Measurements from ENCODE around the gene PAPSS1. TPM values are rescaled to one million over a fixed set of nuclear protein-coding genes. Genes with fewer than 3 reads are reported as not detected.
"Not testable (repeated sequence)": the region's sequence is repeated elsewhere in the genome, so short reads cannot be mapped to it uniquely, and the experiment has no call there.

Gene PAPSS1
- total RNA-seq, 2 donors from 2014 or later, result 35.8 to 46.5 TPM

GRCh38 chr4:107658400-107659336 lies 61.4 kb downstream of the PAPSS1 start:
- no peaks in the 10 kb centered on the region for H3K9me3 Mint-ChIP-seq
- DNase-seq (ENCODE audit: low spot score in 2 of 2) (no peak), ATAC-seq (no peak)
- H3K36me3 Mint-ChIP-seq, result peaks cover 9 to 12% of the 10 kb centered on the region in 2 donors
- no peak overlapping the region for H3K27ac Mint-ChIP-seq

GRCh38 chr4:107655289-107655688 lies 64.7 kb downstream of the PAPSS1 start:
- Mint-ChIP-seq H3K27ac (no peak overlapping the region), H3K36me3 (peaks cover 17 to 37% of the 10 kb centered on the region in 2 donors), H3K9me3 (no peaks in the 10 kb centered on the region)
- DNase-seq (ENCODE audit: low spot score in 2 of 2), result no peak
- ATAC-seq, result peak in 1 of 2 donors; percentile 82

GRCh38 chr4:107654694-107655093 lies 65.3 kb downstream of the PAPSS1 start:
- Mint-ChIP-seq H3K27ac (no peak overlapping the region), H3K9me3 (no peaks in the 10 kb centered on the region), H3K36me3 (peaks cover 17 to 37% of the 10 kb centered on the region in 2 donors)
- DNase-seq (ENCODE audit: low spot score in 2 of 2) (no peak), ATAC-seq (no peak)

GRCh38 chr4:107651408-107651807 lies 68.6 kb downstream of the PAPSS1 start:
- peaks cover 10 to 30% of the 10 kb centered on the region in 2 donors for H3K36me3 Mint-ChIP-seq
- not testable (repeated sequence) for H3K27ac Mint-ChIP-seq; DNase-seq (ENCODE audit: low spot score in 2 of 2); H3K9me3 Mint-ChIP-seq
- ATAC-seq, result peak in 1 of 2 donors; percentile 85

- Mint-ChIP-seq H3K9me3 (no peaks in the 10 kb centered on the region), H3K27ac (no peak overlapping the region)
These were observed 69.8 kb downstream of the PAPSS1 start for GRCh38 chr4:107650251-107650650.

GRCh38 chr4:107648178-107648991 lies 71.6 kb downstream of the PAPSS1 start:
- ATAC-seq (no peak), DNase-seq (ENCODE audit: low spot score in 2 of 2) (no peak)
- Mint-ChIP-seq H3K27ac (peak overlapping the region in 1 of 2 donors; percentile 5), H3K9me3 (no peaks in the 10 kb centered on the region), H3K36me3 (peaks cover 11 to 32% of the 10 kb centered on the region in 2 donors)

More at GRCh38 chr4:107650251-107650650, 69.8 kb downstream of the PAPSS1 start:
- H3K36me3 Mint-ChIP-seq, result peaks cover 10 to 30% of the 10 kb centered on the region in 2 donors
- DNase-seq (ENCODE audit: low spot score in 2 of 2) (no peak), ATAC-seq (no peak)

GRCh38 chr4:107647591-107647990 lies 72.4 kb downstream of the PAPSS1 start:
- DNase-seq (ENCODE audit: low spot score in 2 of 2) (no peak), ATAC-seq (no peak)
- H3K36me3 Mint-ChIP-seq, result peaks cover 8 to 27% of the 10 kb centered on the region in 2 donors
- no peaks in the 10 kb centered on the region for H3K9me3 Mint-ChIP-seq
- H3K27ac Mint-ChIP-seq, result no peak overlapping the region

- no peaks in the 10 kb centered on the region for H3K9me3 Mint-ChIP-seq
- peaks cover 8% of the 10 kb centered on the region in 2 donors for H3K36me3 Mint-ChIP-seq
- ATAC-seq (no peak), DNase-seq (ENCODE audit: low spot score in 2 of 2) (no peak)
- no peak overlapping the region for H3K27ac Mint-ChIP-seq
These were observed 74.4 kb downstream of the PAPSS1 start for GRCh38 chr4:107645604-107646003.

- peaks cover 7 to 8% of the 10 kb centered on the region in 2 donors for H3K36me3 Mint-ChIP-seq
- ATAC-seq (no peak), DNase-seq (ENCODE audit: low spot score in 2 of 2) (no peak)
- no peaks in the 10 kb centered on the region for H3K9me3 Mint-ChIP-seq
- no peak overlapping the region for H3K27ac Mint-ChIP-seq
These were observed 77.0 kb downstream of the PAPSS1 start for GRCh38 chr4:107643021-107643420.

- Mint-ChIP-seq H3K9me3 (no peaks in the 10 kb centered on the region), H3K36me3 (peaks cover 7 to 8% of the 10 kb centered on the region in 2 donors), H3K27ac (no peak overlapping the region)
- no peak for DNase-seq (ENCODE audit: low spot score in 2 of 2)
- no peak for ATAC-seq
These were observed 79.2 kb downstream of the PAPSS1 start for GRCh38 chr4:107640878-107641277.

- ATAC-seq (no peak), DNase-seq (ENCODE audit: low spot score in 2 of 2) (no peak)
- H3K36me3 Mint-ChIP-seq, result peaks cover 7 to 8% of the 10 kb centered on the region in 2 donors
These were observed 79.8 kb downstream of the PAPSS1 start for GRCh38 chr4:107640197-107640596.

GRCh38 chr4:107635735-107636134 lies 84.3 kb downstream of the PAPSS1 start:
- H3K36me3 Mint-ChIP-seq, result no peaks in the 10 kb centered on the region
- no peak for DNase-seq (ENCODE audit: low spot score in 2 of 2)

More at GRCh38 chr4:107640197-107640596, 79.8 kb downstream of the PAPSS1 start:
- Mint-ChIP-seq H3K27ac (no peak overlapping the region), H3K9me3 (no peaks in the 10 kb centered on the region)

GRCh38 chr4:107631560-107631959 lies 88.5 kb downstream of the PAPSS1 start:
- H3K27ac Mint-ChIP-seq, result no peak overlapping the region
- H3K9me3 Mint-ChIP-seq, result no peaks in the 10 kb centered on the region
- ATAC-seq (no peak), DNase-seq (ENCODE audit: low spot score in 2 of 2) (no peak)
- H3K36me3 Mint-ChIP-seq, result peaks cover 6 to 11% of the 10 kb centered on the region in 2 donors

More at GRCh38 chr4:107635735-107636134, 84.3 kb downstream of the PAPSS1 start:
- no peaks in the 10 kb centered on the region for H3K9me3 Mint-ChIP-seq
- no peak overlapping the region for H3K27ac Mint-ChIP-seq
- no peak for ATAC-seq

- ATAC-seq (no peak), DNase-seq (ENCODE audit: low spot score in 2 of 2) (no peak)
- Mint-ChIP-seq H3K27ac (no peak overlapping the region), H3K36me3 (peaks cover 7 to 11% of the 10 kb centered on the region in 2 donors), H3K9me3 (no peaks in the 10 kb centered on the region)
These were observed 89.8 kb downstream of the PAPSS1 start for GRCh38 chr4:107630185-107630705.

- peaks cover 2 to 5% of the 10 kb centered on the region in 2 donors for H3K9me3 Mint-ChIP-seq
These were observed 90.7 kb downstream of the PAPSS1 start for GRCh38 chr4:107629318-107629717.

GRCh38 chr4:107625391-107625902 lies 94.6 kb downstream of the PAPSS1 start:
- Mint-ChIP-seq H3K9me3 (peaks cover 8 to 13% of the 10 kb centered on the region in 2 donors), H3K27ac (no peak overlapping the region), H3K36me3 (peaks cover 18 to 22% of the 10 kb centered on the region in 2 donors)
- DNase-seq (ENCODE audit: low spot score in 2 of 2), result no peak
- no peak for ATAC-seq

More at GRCh38 chr4:107629318-107629717, 90.7 kb downstream of the PAPSS1 start:
- ATAC-seq, result no peak
- Mint-ChIP-seq H3K36me3 (peaks cover 11 to 15% of the 10 kb centered on the region in 2 donors), H3K27ac (peak overlapping the region in 1 of 2 donors; percentile 2)
- DNase-seq (ENCODE audit: low spot score in 2 of 2), result no peak

Measured in activated naive CD4-positive, alpha-beta T cell treated with anti-CD3 and anti-CD28 coated beads, Interleukin-2, amount 50 U/mL, for 72 hours (primary cell).